WERI-Rb-1 (cell line): Measurements from ENCODE around the gene RTL10.

ENCODE experiments used
- DNase-seq: peaks from one replicate; pipeline ENCODE4 v3.0.0-alpha.2; 2020
- H3K27ac ChIP-seq: fragments of 250-450 bp; sonication (Bioruptor Pico); 2 replicates; pipeline ENCODE4 v1.5.1; 2020; ENCODE audit warnings: mild to moderate bottlenecking, moderate library complexity
- H3K27me3 ChIP-seq: fragments of 250-450 bp; sonication (Bioruptor Pico); 2 replicates; pipeline ENCODE4 v1.5.1; 2021; ENCODE audit warnings: mild to moderate bottlenecking, low read depth, moderate library complexity; ENCODE audit not compliant: insufficient read depth, severe bottlenecking
- H3K36me3 ChIP-seq: fragments of 250-450 bp; sonication (Bioruptor Pico); 2 replicates; pipeline ENCODE4 v1.5.1; 2020; ENCODE audit warnings: mild to moderate bottlenecking, moderate library complexity
- H3K4me3 ChIP-seq: 2 replicates; pipeline ENCODE4 v1.5.1; 2011; ENCODE audit warnings: low read depth, mild to moderate bottlenecking, control low read depth, low read length
- H3K9me3 ChIP-seq: fragments of 250-450 bp; sonication (Bioruptor Pico); 2 replicates; pipeline ENCODE4 v1.5.1; 2021; ENCODE audit warnings: mild to moderate bottlenecking, moderate library complexity; ENCODE audit not compliant: severe bottlenecking
- CTCF ChIP-seq: IDR thresholded peaks from 2 replicates; pipeline ENCODE4 v1.5.1; 2011; ENCODE audit warnings: low read depth, mild to moderate bottlenecking, control low read depth, inconsistent platforms, low read length

Gene RTL10, protein sequence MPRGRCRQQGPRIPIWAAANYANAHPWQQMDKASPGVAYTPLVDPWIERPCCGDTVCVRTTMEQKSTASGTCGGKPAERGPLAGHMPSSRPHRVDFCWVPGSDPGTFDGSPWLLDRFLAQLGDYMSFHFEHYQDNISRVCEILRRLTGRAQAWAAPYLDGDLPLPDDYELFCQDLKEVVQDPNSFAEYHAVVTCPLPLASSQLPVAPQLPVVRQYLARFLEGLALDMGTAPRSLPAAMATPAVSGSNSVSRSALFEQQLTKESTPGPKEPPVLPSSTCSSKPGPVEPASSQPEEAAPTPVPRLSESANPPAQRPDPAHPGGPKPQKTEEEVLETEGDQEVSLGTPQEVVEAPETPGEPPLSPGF

GRCh38 chr22:19854778-19855503 lies at the start of gene RTL10, which contains the start of gene GNB1L:
Gene RTL10, minus strand, starts transcription at chr22:19854874. Its CDS starts 2,613 bp downstream, at chr22:19852261.
Gene GNB1L, minus strand, starts transcription at chr22:19854874. Its CDS starts 33,519 bp downstream, at chr22:19821355.
- Histone ChIP-seq H3K27me3 (no peaks in the 10 kb centered on the region), H3K4me3 (peak within 1 kb of the TSS; percentile 88), H3K36me3 (peaks cover 34% of the 10 kb centered on the region), H3K27ac (peak within 1 kb of the TSS; percentile 94), H3K9me3 (no peaks in the 10 kb centered on the region)
- peak; percentile 97 for DNase-seq
- TF ChIP-seq CTCF = peak; percentile 20; the same call in 1 of the 2 replicates

DNA sequence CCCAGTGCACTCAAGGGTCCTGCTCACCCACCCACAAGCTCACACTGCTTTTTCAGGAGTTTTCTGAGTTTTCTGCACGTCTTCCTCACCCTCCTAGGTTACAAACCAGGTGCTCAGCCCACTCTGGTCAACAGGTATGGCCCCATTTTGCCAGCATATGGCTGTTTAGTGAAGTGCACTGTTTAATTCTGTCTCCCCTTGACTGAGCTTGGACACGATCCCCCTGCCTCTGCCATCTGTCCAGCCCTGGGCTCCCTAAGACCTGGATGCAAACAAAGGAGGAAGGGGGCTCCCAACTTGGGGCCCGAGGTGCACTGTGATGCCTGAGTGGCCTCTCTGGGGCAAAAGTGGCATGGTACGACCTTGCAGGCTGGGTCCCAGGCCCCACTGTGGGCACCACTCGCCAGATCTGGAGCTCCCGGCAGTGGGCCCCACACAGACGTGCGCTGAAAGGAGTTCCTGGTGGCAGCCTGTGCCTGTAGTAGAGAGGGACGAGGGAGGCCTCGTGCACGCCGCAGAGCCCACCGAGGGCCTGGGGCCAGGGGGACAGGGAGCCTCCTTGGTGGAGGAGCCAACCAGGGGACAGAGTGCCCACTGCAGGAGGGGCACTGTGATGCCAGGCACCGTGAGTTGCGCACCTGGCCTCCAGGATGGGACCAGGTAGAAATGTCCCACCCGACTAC lies 49.6 kb upstream of the RTL10 start:
- no peaks in the 10 kb centered on the region for H3K36me3 ChIP-seq
- peak; percentile 40 for DNase-seq
- H3K27me3 ChIP-seq = no peaks in the 10 kb centered on the region
- TF ChIP-seq CTCF = no peak
- H3K27ac ChIP-seq = peak overlapping the region; percentile 91
- no peak overlapping the region for H3K4me3 ChIP-seq
- H3K9me3 ChIP-seq = no peaks in the 10 kb centered on the region

DNA sequence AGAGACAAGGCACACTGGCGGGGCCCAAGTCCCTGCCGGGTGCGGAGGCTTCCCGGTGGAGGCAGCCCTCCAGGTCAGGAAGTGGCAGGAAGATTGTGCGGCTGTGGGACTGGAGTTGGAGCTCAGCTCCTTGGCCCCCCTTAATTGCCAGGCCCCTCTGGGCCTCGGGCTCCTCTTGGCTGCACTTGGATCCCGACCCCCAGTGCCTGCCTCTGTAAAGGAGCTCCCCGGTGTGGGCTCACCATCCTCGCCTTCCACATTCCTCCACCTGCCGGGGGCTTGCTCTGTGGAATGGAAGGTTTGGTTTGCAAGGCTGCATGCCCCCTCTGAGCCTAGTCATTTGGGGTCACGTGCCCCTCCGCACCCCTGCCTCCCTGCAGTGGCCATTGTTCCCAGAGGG lies 48.8 kb upstream of the RTL10 start:
- no peak for DNase-seq
- Histone ChIP-seq H3K36me3 (no peaks in the 10 kb centered on the region), H3K27me3 (no peaks in the 10 kb centered on the region), H3K4me3 (no peak overlapping the region), H3K9me3 (no peaks in the 10 kb centered on the region), H3K27ac (peak overlapping the region; percentile 91)
- no peak for TF ChIP-seq CTCF

DNA sequence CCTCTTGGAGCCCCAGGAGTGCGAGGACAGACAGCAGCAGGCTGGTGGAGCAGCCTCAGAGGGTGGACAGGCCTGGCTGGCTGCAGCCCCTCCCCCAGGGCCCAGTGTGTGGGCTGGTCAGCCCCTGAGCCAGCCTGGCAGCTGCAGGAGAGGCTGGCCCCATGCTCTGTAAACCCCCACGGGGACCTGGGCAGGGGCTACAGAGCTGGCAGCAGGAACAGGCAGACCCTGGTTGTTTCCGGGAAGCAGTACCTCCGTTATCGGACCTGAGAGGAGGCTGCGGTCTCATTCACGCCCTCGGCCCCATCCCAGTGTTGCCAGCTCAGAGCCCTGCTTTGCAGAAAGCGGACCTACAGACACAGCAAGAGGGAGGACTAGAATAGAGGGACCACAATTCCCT lies 48.4 kb upstream of the RTL10 start:
- no peak overlapping the region for H3K4me3 ChIP-seq
- H3K36me3 ChIP-seq = no peaks in the 10 kb centered on the region
- H3K27me3 ChIP-seq = no peaks in the 10 kb centered on the region
- H3K27ac ChIP-seq = peak overlapping the region; percentile 91
- DNase-seq = peak; percentile 63
- no peak for TF ChIP-seq CTCF
- no peaks in the 10 kb centered on the region for H3K9me3 ChIP-seq

GRCh38 chr22:19902245-19902715 lies 47.6 kb upstream of the RTL10 start:
- no peak overlapping the region for H3K4me3 ChIP-seq
- DNase-seq = peak; percentile 75
- no peak for TF ChIP-seq CTCF
- H3K27ac ChIP-seq = peak overlapping the region; percentile 91
- H3K9me3 ChIP-seq = no peaks in the 10 kb centered on the region
- H3K27me3 ChIP-seq = no peaks in the 10 kb centered on the region
- H3K36me3 ChIP-seq = no peaks in the 10 kb centered on the region; the same call in 1 of the 2 replicates
